ENCODE results near the gene C1QTNF1. TPM values are rescaled to one million over a fixed set of nuclear protein-coding genes. Genes with fewer than 3 reads are reported as not detected.
"Not testable (repeated sequence)": the region's sequence is repeated elsewhere in the genome, so short reads cannot be mapped to it uniquely, and the experiment has no call there.

Gene C1QTNF1
- total RNA-seq, 1 experiment from 2014 or later, result 5.1 TPM

- no peaks in the 10 kb centered on the region for H3K9me3 ChIP-seq (replicated peaks)
- DNase-seq (ENCODE audit: low read depth in 1 of 2, low spot score in 2 of 2), result peak in 1 of 2 experiments; percentile 44
- H3K27me3 ChIP-seq (replicated peaks), result peaks cover 4% of the 10 kb centered on the region; the same call in 1 of the 2 replicates
- H3K36me3 ChIP-seq, result no peaks in the 10 kb centered on the region
- H3K27ac ChIP-seq, result no peak overlapping the region
- peaks cover 59% of the 10 kb centered on the region for H3K4me1 ChIP-seq (replicated peaks)
- no peak overlapping the region for H3K4me3 ChIP-seq
Observed at GRCh38 chr17:79029327-79030009, 5.5 kb downstream of the C1QTNF1 start.

GRCh38 chr17:79030636-79031035 lies 6.7 kb downstream of the C1QTNF1 start:
- H3K27ac ChIP-seq, result not testable (repeated sequence)
- H3K4me1 ChIP-seq (replicated peaks), result peaks cover 48% of the 10 kb centered on the region

GRCh38 chr17:79031996-79032875 lies 8.3 kb downstream of the C1QTNF1 start:
- Histone ChIP-seq H3K4me3 (no peak overlapping the region), H3K9me3 (replicated peaks) (no peaks in the 10 kb centered on the region), H3K36me3 (no peaks in the 10 kb centered on the region), H3K27ac (no peak overlapping the region), H3K27me3 (replicated peaks) (no peaks in the 10 kb centered on the region), H3K4me1 (replicated peaks) (peaks cover 46% of the 10 kb centered on the region)
- DNase-seq (ENCODE audit: low read depth in 1 of 2, low spot score in 2 of 2), result peak in 1 of 2 experiments; percentile 44

More at GRCh38 chr17:79030636-79031035, 6.7 kb downstream of the C1QTNF1 start:
- H3K27me3 ChIP-seq (replicated peaks); H3K36me3 ChIP-seq; H3K9me3 ChIP-seq (replicated peaks); H3K4me3 ChIP-seq; DNase-seq (ENCODE audit: low read depth in 1 of 2, low spot score in 2 of 2): not testable (repeated sequence)

DNA sequence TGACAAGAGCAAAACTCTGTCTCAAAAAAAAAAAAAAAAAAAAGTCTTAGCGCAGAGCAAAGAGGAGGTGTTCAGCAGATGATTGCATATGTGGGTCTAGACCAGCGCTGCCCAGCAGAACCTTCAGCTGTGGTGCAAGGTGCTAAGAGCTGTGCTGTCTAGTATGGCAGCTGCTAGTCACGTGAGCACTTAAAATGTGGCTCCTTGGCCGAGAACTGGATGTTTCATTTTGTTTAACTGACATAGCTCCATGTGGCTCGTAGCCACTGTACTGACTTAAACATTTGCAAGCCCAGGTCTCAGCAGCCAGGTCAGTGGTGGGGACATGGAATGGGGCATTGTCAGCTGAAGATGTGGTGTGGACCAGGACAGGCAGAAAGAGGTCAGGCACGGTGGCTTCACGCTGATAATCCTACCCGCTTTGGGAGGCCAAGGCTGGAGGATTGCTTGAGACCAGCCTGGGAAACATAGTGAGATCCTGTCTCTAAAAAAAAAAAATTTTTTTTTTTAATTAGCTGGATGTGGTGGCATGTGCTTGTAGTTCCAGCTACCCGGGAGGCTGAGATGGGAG lies 9.2 kb downstream of the C1QTNF1 start:
- Histone ChIP-seq H3K4me3 (no peak overlapping the region), H3K27ac (no peak overlapping the region), H3K9me3 (replicated peaks) (no peaks in the 10 kb centered on the region), H3K27me3 (replicated peaks) (no peaks in the 10 kb centered on the region), H3K4me1 (replicated peaks) (peaks cover 37% of the 10 kb centered on the region), H3K36me3 (no peaks in the 10 kb centered on the region)
- peak in 1 of 2 experiments; percentile 42 for DNase-seq (ENCODE audit: low read depth in 1 of 2, low spot score in 2 of 2)

DNA sequence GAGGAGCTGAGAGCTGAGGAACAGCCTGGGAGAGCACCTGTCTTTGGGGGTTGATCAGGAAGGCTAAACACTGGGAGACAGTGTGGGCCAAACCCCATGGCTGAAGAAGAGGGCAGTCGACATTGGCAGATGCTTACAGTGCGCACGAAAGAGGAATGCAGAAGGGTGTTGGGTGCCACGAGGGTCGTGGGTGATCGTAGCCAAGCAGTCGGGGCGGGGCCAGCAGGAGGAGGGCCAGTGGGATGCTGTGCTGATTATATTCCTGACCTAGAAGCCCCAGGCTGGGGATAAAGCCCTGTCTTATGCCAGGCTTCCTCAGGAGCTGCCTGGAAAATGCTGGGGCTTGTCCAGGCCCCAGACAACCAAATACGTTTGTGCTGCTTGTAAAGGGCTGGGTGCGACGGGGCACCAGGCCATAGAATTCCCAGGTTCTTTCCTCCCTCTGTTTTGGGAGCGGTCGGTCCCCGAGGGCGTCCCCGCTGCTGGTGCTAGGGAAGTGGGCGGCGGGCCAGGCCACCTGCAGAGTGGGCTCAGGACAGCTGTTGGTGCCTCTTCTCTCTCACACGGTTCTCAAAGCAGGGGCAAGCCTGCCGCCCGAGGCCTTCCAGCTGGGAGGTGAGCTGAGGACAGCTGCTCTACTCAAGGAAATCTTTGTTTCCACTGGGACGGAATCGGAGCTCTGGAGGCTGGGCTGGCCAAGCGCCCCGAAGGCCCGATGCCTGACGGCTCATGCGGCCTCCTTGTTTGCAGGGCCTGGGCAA lies 10.0 kb downstream of the C1QTNF1 start:
- Histone ChIP-seq H3K27ac (no peak overlapping the region), H3K4me3 (no peak overlapping the region), H3K36me3 (no peaks in the 10 kb centered on the region), H3K4me1 (replicated peaks) (peaks cover 29% of the 10 kb centered on the region), H3K9me3 (replicated peaks) (no peaks in the 10 kb centered on the region), H3K27me3 (replicated peaks) (no peaks in the 10 kb centered on the region)
- peak in 1 of 2 experiments; percentile 41 for DNase-seq (ENCODE audit: low read depth in 1 of 2, low spot score in 2 of 2)

GRCh38 chr17:79034931-79035485 lies 11.0 kb downstream of the C1QTNF1 start:
- Histone ChIP-seq H3K9me3 (replicated peaks) (no peaks in the 10 kb centered on the region), H3K4me1 (replicated peaks) (peaks cover 18% of the 10 kb centered on the region), H3K4me3 (no peak overlapping the region), H3K27me3 (replicated peaks) (no peaks in the 10 kb centered on the region), H3K36me3 (no peaks in the 10 kb centered on the region), H3K27ac (no peak overlapping the region)
- peak in 1 of 2 experiments; percentile 40 for DNase-seq (ENCODE audit: low read depth in 1 of 2, low spot score in 2 of 2)

DNA sequence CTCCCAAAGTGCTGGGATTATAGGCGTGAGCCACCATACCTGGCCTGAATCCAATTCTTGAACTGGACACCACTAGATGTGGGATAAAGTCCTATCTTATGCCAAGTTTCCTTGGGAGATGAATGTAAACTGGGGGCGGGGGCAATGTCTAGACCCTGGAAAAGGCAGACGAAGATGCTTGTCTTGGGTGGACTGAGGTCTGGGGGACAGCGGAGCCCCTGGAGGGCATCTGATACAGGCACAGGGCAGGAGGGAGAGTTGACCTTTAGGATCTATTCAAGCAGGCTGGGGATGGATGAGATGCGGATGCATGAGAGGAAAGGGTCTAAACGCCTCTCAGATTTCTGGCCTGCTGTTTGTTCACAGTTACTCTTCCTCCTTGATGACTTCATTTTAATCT lies 11.7 kb downstream of the C1QTNF1 start:
- no peak overlapping the region for H3K4me3 ChIP-seq
- peak in 1 of 2 experiments; percentile 39 for DNase-seq (ENCODE audit: low read depth in 1 of 2, low spot score in 2 of 2)
- no peaks in the 10 kb centered on the region for H3K9me3 ChIP-seq (replicated peaks)
- H3K4me1 ChIP-seq (replicated peaks), result peaks cover 11% of the 10 kb centered on the region
- H3K27ac ChIP-seq, result no peak overlapping the region
- H3K36me3 ChIP-seq, result no peaks in the 10 kb centered on the region
- H3K27me3 ChIP-seq (replicated peaks), result no peaks in the 10 kb centered on the region

DNA sequence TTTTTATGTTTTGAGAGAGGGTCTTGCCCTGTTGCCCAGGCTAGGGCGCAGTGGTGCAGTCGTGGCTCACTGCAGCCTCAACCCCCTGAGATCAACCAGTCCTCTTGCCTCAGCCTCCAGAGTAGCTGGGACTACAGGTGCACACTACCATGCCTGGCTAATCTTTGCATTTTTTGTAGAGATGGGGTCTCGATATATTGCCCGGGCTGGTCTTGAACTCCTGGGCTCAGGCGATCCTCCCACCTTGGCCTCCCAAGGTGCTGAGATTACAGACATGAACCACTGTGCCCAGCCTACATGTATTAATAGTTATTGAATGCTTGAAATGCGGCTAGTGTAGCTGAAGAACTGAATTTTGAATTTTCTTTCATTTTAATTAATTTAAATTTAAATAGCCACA lies 12.2 kb downstream of the C1QTNF1 start:
- H3K4me3 ChIP-seq, result no peak overlapping the region
- no peaks in the 10 kb centered on the region for H3K27me3 ChIP-seq (replicated peaks)
- no peak overlapping the region for H3K27ac ChIP-seq
- no peaks in the 10 kb centered on the region for H3K9me3 ChIP-seq (replicated peaks)
- no peaks in the 10 kb centered on the region for H3K36me3 ChIP-seq
- DNase-seq (ENCODE audit: low read depth in 1 of 2, low spot score in 2 of 2), result no peak
- H3K4me1 ChIP-seq (replicated peaks), result peaks cover 11% of the 10 kb centered on the region

GRCh38 chr17:79036596-79036995 lies 12.6 kb downstream of the C1QTNF1 start:
- H3K27me3 ChIP-seq (replicated peaks), result no peaks in the 10 kb centered on the region
- H3K36me3 ChIP-seq, result no peaks in the 10 kb centered on the region
- H3K4me1 ChIP-seq (replicated peaks), result peaks cover 11% of the 10 kb centered on the region
- DNase-seq (ENCODE audit: low read depth in 1 of 2, low spot score in 2 of 2), result peak in 1 of 2 experiments; percentile 38
- H3K9me3 ChIP-seq (replicated peaks), result no peaks in the 10 kb centered on the region
- no peak overlapping the region for H3K27ac ChIP-seq
- no peak overlapping the region for H3K4me3 ChIP-seq

GRCh38 chr17:79038545-79039135 lies 14.7 kb downstream of the C1QTNF1 start:
- Histone ChIP-seq H3K27me3 (replicated peaks) (no peaks in the 10 kb centered on the region), H3K9me3 (replicated peaks) (0 out of 2 replicates have a peak, but pooled peaks cover 2% of the 10 kb centered on the region), H3K4me1 (replicated peaks) (peaks cover 11% of the 10 kb centered on the region), H3K4me3 (no peak overlapping the region), H3K27ac (no peak overlapping the region), H3K36me3 (no peaks in the 10 kb centered on the region)
- no peak for DNase-seq (ENCODE audit: low read depth in 1 of 2, low spot score in 2 of 2)

DNA sequence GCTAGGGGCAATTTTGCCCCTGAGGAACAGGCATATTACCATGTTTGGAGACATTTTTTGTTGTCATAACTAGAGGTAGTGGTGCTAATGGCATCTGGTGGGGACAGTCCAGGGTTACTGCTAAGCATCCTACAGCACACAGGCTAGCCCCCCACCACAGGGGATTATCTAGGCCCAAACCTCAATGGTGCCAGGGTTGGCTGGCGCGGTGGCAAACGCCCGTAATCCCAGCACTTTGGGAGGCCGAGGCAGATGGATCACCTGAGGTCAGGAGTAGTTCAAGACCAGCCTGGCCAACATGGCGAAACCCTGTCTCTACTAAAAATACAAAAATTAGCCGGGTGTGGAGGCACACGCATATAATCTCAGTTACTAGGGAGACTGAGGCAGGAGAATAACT lies 15.2 kb downstream of the C1QTNF1 start:
- Histone ChIP-seq H3K27me3 (replicated peaks) (0 out of 2 replicates have a peak, but pooled peaks cover under 1% of the 10 kb centered on the region), H3K4me1 (replicated peaks) (peaks cover 11% of the 10 kb centered on the region), H3K9me3 (replicated peaks) (0 out of 2 replicates have a peak, but pooled peaks cover 2% of the 10 kb centered on the region), H3K36me3 (no peaks in the 10 kb centered on the region), H3K27ac (no peak overlapping the region), H3K4me3 (no peak overlapping the region)
- DNase-seq (ENCODE audit: low read depth in 1 of 2, low spot score in 2 of 2), result no peak

GRCh38 chr17:79039886-79040285 lies 15.9 kb downstream of the C1QTNF1 start:
- Histone ChIP-seq H3K4me1 (replicated peaks) (peaks cover 11% of the 10 kb centered on the region), H3K27ac (no peak overlapping the region), H3K36me3 (no peaks in the 10 kb centered on the region), H3K27me3 (replicated peaks) (peaks cover 3% of the 10 kb centered on the region; the same call in 1 of the 2 replicates), H3K9me3 (replicated peaks) (0 out of 2 replicates have a peak, but pooled peaks cover 2% of the 10 kb centered on the region), H3K4me3 (no peak overlapping the region)
- DNase-seq (ENCODE audit: low read depth in 1 of 2, low spot score in 2 of 2), result no peak
